Measurements from ENCODE around the gene RBM18.

The RBM18 gene

DNA sequence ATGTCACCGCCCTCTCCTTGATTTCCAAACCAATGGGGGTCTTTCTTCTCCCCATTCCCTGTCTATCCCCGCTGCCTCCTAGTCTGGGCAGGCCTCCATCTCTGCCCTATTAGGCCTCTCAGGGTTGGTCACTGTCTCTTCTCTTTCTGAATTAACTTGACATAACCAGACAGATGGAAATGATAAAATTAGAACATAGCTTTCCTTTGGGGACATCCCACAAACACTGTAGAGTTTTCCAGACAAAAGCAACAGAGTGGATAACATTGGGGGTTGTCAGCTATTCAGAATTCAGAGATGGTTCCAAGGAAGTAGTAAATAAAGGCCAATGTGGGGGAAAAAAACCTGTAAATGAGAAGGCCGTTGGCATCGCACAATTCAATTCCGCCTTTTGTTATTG, 60.6 kb downstream of the RBM18 start:
- DNase-seq (ENCODE audit: low read depth in 2 of 2): no peak

- DNase-seq (ENCODE audit: low read depth in 2 of 2): no peak
These were observed 62.5 kb downstream of the RBM18 start for GRCh38 chr9:122202111-122202510.

DNA sequence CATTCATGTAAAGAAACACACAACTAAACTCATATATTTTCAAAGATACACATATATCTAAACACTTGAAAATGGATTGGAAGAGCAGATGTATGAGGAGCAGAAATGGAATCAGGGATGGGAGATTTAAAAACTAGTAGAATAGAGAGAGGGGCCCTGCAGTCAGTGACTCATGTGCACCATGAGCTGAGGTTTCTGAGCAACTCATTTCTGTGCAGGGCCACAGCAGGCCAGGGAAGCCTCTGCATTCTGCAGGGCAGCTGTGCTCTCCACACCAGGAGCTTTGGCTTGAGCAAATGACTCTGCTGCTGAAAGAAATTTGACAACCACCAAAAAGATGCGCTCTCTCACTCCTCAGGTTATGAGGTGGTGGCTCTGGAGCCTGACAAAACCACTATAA, 63.0 kb downstream of the RBM18 start:
- no peak for DNase-seq (ENCODE audit: low read depth in 2 of 2)

GRCh38 chr9:122200960-122201595, 63.6 kb downstream of the RBM18 start:
- DNase-seq (ENCODE audit: low read depth in 2 of 2): no peak

- no peak for DNase-seq (ENCODE audit: low read depth in 2 of 2)
These were observed 66.8 kb downstream of the RBM18 start for GRCh38 chr9:122197882-122198281.

- no peak for DNase-seq (ENCODE audit: low read depth in 2 of 2)
These were observed 67.2 kb downstream of the RBM18 start for GRCh38 chr9:122197426-122197825.

GRCh38 chr9:122195875-122196274, 68.8 kb downstream of the RBM18 start:
- no peak for DNase-seq (ENCODE audit: low read depth in 2 of 2)

- no peak for DNase-seq (ENCODE audit: low read depth in 2 of 2)
These were observed 71.0 kb downstream of the RBM18 start for GRCh38 chr9:122193651-122194050.

- no peak for DNase-seq (ENCODE audit: low read depth in 2 of 2)
These were observed 71.6 kb downstream of the RBM18 start for GRCh38 chr9:122192914-122193525.

DNA sequence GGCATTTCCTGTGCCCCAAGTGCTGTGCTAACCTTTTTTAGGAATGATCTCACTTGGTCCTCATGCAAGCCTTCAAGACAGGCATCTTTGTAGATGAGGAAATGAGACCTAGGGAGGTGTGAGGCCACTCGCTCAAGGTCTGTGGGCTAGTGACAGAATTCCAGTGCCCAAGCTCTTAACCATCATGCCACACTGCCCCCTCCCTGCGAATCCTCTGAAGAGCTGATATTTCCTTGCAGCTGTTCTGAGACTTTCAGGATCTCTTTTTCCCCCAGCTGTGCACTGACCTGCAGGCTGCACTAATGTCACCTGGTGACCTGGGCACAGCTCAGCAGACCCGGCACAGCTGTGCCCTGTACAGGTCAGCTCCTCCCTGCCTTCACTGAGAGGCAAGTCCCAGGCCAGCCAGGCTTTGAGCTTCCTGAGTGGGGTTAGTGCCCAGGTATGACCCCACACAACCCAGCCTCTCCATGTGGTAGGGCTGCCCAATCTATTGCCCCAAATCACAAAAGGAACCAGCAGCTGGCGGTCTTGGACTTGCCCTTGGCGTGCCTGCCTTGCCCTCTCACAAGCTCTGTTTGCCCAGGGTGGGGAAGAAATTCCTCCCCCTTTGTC, 72.3 kb downstream of the RBM18 start:
- no peak for DNase-seq (ENCODE audit: low read depth in 2 of 2)

DNA sequence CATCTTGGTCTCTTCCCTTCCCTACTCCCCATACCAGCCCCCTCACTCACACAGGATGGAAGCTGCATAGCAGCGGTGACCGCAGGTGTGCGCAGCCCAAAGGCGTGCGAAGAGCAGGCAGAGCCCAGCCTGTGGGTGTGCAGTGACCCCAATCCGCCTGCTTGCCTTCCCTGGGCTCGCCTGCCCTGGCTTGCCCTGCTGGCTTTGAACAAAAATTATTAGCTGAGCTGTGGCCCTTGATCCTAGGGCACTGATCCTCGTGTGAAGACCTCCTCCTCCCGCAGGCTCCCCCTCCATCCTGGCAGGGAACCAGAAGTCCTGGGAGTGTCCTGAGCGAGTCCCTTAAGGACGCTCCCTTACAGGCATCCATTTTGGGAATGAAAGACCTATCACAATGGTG, 73.1 kb downstream of the RBM18 start:
- DNase-seq (ENCODE audit: low read depth in 2 of 2): no peak

- no peak for DNase-seq (ENCODE audit: low read depth in 2 of 2)
These were observed 73.9 kb downstream of the RBM18 start for GRCh38 chr9:122190597-122191381.

- no peak for DNase-seq (ENCODE audit: low read depth in 2 of 2)
These were observed 76.3 kb downstream of the RBM18 start for GRCh38 chr9:122188369-122188768.

Data from stimulated activated CD4-positive, alpha-beta T cell treated with anti-CD3 and anti-CD28 coated beads, Interleukin-1b, Interleukin-23, amount 100 ng/mL, for 1 hour (primary cell).